ENCODE measurements around the gene MARCHF10.

GRCh38 chr17:62802561-62803205, 5.4 kb downstream of the MARCHF10 start:
- no peak for TF ChIP-seq POLR2A (IDR thresholded peaks at IDR 0.05; ENCODE audit: low read depth, low read length)
- TF ChIP-seq POLR2AphosphoS5 (IDR thresholded peaks at IDR 0.05; ENCODE audit: low read depth, low read length) = no peak
- no peak for TF ChIP-seq TAF1 (IDR thresholded peaks at IDR 0.05; ENCODE audit: low read depth, low read length)

All from GM12891 (cell line).